ENCODE results near the gene ADAM12. TPM values are rescaled to one million over a fixed set of nuclear protein-coding genes. Genes with fewer than 3 reads are reported as not detected.

Gene ADAM12
- polyA plus RNA-seq, 1 of the 3 experiments (the other 2 are of a cell fraction): 25.0 TPM

DNA sequence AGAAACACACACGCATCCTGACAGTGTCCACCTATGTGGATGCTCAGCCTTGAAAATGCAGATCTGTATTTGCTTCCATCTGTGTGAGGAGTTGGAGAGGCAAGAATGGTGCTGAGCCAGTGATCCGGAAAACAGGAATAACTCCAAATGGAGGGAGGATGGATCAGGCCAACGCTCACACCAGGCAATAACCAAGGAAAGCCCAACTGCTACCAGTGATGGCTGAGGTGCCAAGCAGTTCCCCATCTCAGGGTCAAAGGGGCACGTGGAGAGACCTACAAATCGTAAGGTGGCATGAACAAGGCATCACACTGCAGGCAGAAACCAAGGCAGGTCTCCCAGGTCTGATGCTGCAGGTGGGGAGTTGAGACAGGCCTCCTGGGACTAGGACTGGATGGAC, 153.6 kb downstream of the ADAM12 start:
- no peaks in the 10 kb centered on the region for H3K9me3 ChIP-seq
- ChIA-PET CTCF (no interaction called here), POLR2A (no interaction called here)
- no peaks in the 10 kb centered on the region for H3K36me3 ChIP-seq (replicated peaks in 1 of 2; ENCODE audit: control insufficient read depth in 1 of 2, insufficient read depth in 2 of 2, low read length in 1 of 2)
- H4K20me1 ChIP-seq (ENCODE audit: insufficient read depth): no peaks in the 10 kb centered on the region
- no peak overlapping the region for H3K4me2 ChIP-seq
- H3K79me2 ChIP-seq (ENCODE audit: insufficient read depth): no peaks in the 10 kb centered on the region
- DNase-seq: no peak
- H3K9ac ChIP-seq: no peak overlapping the region
- H3K27me3 ChIP-seq (ENCODE audit: insufficient read depth): no peaks in the 10 kb centered on the region
- TF ChIP-seq, protein P1, sequence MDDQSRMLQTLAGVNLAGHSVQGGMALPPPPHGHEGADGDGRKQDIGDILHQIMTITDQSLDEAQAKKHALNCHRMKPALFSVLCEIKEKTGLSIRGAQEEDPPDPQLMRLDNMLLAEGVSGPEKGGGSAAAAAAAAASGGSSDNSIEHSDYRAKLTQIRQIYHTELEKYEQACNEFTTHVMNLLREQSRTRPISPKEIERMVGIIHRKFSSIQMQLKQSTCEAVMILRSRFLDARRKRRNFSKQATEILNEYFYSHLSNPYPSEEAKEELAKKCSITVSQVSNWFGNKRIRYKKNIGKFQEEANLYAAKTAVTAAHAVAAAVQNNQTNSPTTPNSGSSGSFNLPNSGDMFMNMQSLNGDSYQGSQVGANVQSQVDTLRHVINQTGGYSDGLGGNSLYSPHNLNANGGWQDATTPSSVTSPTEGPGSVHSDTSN (IDR thresholded peaks at IDR 0.05): no peak
- TF ChIP-seq, protein P2, sequence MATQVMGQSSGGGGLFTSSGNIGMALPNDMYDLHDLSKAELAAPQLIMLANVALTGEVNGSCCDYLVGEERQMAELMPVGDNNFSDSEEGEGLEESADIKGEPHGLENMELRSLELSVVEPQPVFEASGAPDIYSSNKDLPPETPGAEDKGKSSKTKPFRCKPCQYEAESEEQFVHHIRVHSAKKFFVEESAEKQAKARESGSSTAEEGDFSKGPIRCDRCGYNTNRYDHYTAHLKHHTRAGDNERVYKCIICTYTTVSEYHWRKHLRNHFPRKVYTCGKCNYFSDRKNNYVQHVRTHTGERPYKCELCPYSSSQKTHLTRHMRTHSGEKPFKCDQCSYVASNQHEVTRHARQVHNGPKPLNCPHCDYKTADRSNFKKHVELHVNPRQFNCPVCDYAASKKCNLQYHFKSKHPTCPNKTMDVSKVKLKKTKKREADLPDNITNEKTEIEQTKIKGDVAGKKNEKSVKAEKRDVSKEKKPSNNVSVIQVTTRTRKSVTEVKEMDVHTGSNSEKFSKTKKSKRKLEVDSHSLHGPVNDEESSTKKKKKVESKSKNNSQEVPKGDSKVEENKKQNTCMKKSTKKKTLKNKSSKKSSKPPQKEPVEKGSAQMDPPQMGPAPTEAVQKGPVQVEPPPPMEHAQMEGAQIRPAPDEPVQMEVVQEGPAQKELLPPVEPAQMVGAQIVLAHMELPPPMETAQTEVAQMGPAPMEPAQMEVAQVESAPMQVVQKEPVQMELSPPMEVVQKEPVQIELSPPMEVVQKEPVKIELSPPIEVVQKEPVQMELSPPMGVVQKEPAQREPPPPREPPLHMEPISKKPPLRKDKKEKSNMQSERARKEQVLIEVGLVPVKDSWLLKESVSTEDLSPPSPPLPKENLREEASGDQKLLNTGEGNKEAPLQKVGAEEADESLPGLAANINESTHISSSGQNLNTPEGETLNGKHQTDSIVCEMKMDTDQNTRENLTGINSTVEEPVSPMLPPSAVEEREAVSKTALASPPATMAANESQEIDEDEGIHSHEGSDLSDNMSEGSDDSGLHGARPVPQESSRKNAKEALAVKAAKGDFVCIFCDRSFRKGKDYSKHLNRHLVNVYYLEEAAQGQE (IDR thresholded peaks at IDR 0.05; ENCODE audit: low read depth, low read length): no peak
- no peak for TF ChIP-seq POLR2AphosphoS5 (IDR thresholded peaks at IDR 0.05; ENCODE audit: low read depth, low read length)
- no peaks in the 10 kb centered on the region for H3F3A ChIP-seq (replicated peaks; ENCODE audit: insufficient read depth)
- WGBS (ENCODE audit: low lambda C conversion rate): 99% methylated on average over 5 of the region's 5 CpGs
- H3K4me1 ChIP-seq (ENCODE audit: control insufficient read depth in 1 of 2, insufficient read depth in 2 of 2, low read depth in 1 of 2, low read length in 1 of 2): peaks cover 0 to 35% of the 10 kb centered on the region in 2 experiments; a peak in 2 of 4 replicates
- no peak overlapping the region for H3K4me3 ChIP-seq (ENCODE audit: low read depth in 2 of 2, low read length in 1 of 2)
- H3K9me2 ChIP-seq: no peaks in the 10 kb centered on the region
- no peak overlapping the region; a peak in 1 of 4 replicates for H3K27ac ChIP-seq (ENCODE audit: low read depth in 2 of 2, low read length in 1 of 2)
- H2AFZ ChIP-seq (ENCODE audit: low read depth): no peak overlapping the region

DNA sequence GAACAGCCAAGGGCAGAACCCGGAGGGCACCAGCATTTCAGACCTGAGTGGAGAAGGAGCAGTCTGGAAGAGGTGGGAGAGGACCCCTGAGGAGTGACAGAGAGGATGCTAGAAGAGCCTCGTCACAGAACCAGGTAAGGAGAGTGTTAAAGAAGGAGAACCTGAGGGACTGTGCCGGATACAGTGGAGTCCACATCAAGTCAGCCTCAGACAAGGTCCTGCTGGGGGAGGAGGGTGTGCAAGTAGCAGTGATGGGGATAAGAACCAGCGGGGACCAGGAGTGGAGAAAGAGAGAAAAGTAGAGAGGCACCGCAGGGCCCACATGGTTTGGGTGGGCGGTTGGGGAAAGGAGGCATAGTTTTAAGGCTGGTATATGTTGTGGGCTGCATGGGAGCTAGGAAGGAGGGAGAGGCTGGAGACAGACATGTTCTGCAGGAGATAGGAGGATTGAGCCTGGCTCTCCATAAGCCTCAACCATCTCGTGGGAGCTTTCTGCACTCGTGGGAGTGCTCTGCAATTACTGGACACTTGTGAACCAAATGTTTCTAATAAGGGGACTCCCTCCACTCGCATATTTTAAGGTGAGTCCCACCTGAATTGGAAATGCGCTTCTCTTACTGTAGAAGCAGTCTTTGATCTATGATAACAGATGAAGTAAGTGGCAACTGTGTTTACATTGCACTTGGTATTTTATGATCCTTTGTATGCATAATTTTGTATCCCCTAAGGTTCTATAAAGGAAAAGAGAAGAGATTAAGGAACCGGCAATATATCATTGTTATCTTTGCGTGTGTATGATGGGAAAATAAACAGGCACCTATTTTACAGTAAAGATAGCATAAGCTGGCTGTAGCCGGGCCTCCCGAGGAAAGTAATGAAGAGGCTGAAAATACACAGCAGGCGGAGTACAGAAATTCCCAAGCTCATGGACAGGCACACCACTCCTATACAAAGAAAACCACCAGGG, 154.8 kb downstream of the ADAM12 start:
- no peaks in the 10 kb centered on the region for H3K9me3 ChIP-seq
- H2AFZ ChIP-seq (ENCODE audit: low read depth): no peak overlapping the region
- DNase-seq: no peak
- TF ChIP-seq POLR2AphosphoS5 (IDR thresholded peaks at IDR 0.05; ENCODE audit: low read depth, low read length): no peak
- TF ChIP-seq YY1 (IDR thresholded peaks at IDR 0.05; ENCODE audit: low read depth): no peak
- TF ChIP-seq, protein P3, sequence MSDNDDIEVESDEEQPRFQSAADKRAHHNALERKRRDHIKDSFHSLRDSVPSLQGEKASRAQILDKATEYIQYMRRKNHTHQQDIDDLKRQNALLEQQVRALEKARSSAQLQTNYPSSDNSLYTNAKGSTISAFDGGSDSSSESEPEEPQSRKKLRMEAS (IDR thresholded peaks at IDR 0.05; ENCODE audit: low read depth): no peak
- TF ChIP-seq EZH2phosphoT487 (IDR thresholded peaks at IDR 0.05; ENCODE audit: borderline replicate concordance, low read depth): no peak
- TF ChIP-seq, protein P4, sequence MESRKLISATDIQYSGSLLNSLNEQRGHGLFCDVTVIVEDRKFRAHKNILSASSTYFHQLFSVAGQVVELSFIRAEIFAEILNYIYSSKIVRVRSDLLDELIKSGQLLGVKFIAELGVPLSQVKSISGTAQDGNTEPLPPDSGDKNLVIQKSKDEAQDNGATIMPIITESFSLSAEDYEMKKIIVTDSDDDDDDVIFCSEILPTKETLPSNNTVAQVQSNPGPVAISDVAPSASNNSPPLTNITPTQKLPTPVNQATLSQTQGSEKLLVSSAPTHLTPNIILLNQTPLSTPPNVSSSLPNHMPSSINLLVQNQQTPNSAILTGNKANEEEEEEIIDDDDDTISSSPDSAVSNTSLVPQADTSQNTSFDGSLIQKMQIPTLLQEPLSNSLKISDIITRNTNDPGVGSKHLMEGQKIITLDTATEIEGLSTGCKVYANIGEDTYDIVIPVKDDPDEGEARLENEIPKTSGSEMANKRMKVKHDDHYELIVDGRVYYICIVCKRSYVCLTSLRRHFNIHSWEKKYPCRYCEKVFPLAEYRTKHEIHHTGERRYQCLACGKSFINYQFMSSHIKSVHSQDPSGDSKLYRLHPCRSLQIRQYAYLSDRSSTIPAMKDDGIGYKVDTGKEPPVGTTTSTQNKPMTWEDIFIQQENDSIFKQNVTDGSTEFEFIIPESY (IDR thresholded peaks at IDR 0.05; ENCODE audit: borderline replicate concordance, low read depth): no peak
- no peak for TF ChIP-seq RAD21 (IDR thresholded peaks at IDR 0.05; ENCODE audit: low read length)
- TF ChIP-seq, protein P5, sequence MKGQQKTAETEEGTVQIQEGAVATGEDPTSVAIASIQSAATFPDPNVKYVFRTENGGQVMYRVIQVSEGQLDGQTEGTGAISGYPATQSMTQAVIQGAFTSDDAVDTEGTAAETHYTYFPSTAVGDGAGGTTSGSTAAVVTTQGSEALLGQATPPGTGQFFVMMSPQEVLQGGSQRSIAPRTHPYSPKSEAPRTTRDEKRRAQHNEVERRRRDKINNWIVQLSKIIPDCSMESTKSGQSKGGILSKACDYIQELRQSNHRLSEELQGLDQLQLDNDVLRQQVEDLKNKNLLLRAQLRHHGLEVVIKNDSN (IDR thresholded peaks at IDR 0.05; ENCODE audit: borderline replicate concordance, low read depth): no peak
- no peak for TF ChIP-seq ELF1 (IDR thresholded peaks at IDR 0.05)
- no peak for TF ChIP-seq RFX5 (IDR thresholded peaks at IDR 0.05; ENCODE audit: low read length)
- TF ChIP-seq RXRA (IDR thresholded peaks at IDR 0.05; ENCODE audit: borderline replicate concordance, low read depth): no peak
- TF ChIP-seq, protein P6, sequence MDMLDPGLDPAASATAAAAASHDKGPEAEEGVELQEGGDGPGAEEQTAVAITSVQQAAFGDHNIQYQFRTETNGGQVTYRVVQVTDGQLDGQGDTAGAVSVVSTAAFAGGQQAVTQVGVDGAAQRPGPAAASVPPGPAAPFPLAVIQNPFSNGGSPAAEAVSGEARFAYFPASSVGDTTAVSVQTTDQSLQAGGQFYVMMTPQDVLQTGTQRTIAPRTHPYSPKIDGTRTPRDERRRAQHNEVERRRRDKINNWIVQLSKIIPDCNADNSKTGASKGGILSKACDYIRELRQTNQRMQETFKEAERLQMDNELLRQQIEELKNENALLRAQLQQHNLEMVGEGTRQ (IDR thresholded peaks at IDR 0.05; ENCODE audit: borderline replicate concordance, low read depth, low read length): no peak
- H3K36me3 ChIP-seq (replicated peaks in 1 of 2; ENCODE audit: control insufficient read depth in 1 of 2, insufficient read depth in 2 of 2, low read length in 1 of 2): no peaks in the 10 kb centered on the region
- 88% methylated on average over 15 of the region's 15 CpGs for WGBS (ENCODE audit: low lambda C conversion rate)
- no peaks in the 10 kb centered on the region for H3K79me2 ChIP-seq (ENCODE audit: insufficient read depth)
- no peaks in the 10 kb centered on the region for H4K20me1 ChIP-seq (ENCODE audit: insufficient read depth)
- no peak overlapping the region for H3K4me3 ChIP-seq (ENCODE audit: low read depth in 2 of 2, low read length in 1 of 2)
- H3K9me2 ChIP-seq: no peaks in the 10 kb centered on the region
- no peak overlapping the region for H3K9ac ChIP-seq
- H3F3A ChIP-seq (replicated peaks; ENCODE audit: insufficient read depth): no peaks in the 10 kb centered on the region
- H3K27me3 ChIP-seq (ENCODE audit: insufficient read depth): no peaks in the 10 kb centered on the region
- CTCF ChIA-PET: interaction anchor here (0.8 to 1.0 kb wide), 2 partner anchors 145 to 153 kb away, joined by 3 to 5 read pairs; no protein-coding TSS in a partner anchor
- peaks cover 2 to 38% of the 10 kb centered on the region in 2 experiments; a peak in 2 of 4 replicates for H3K4me1 ChIP-seq (ENCODE audit: control insufficient read depth in 1 of 2, insufficient read depth in 2 of 2, low read depth in 1 of 2, low read length in 1 of 2)
- POLR2A ChIA-PET: no interaction called here
- H3K27ac ChIP-seq (ENCODE audit: low read depth in 2 of 2, low read length in 1 of 2): no peak overlapping the region
- H3K4me2 ChIP-seq: no peak overlapping the region

Data from SK-N-SH (cell line).